ENCODE data around the gene COX19. TPM values are rescaled to one million over a fixed set of nuclear protein-coding genes. Genes with fewer than 3 reads are reported as not detected.

COX19 gene
- total and polyA plus RNA-seq, 2 of the 13 experiments (the other 11 are each of a cell fraction or from before 2014, with no cell fraction given) = 11.5 to 21.7 TPM

DNA sequence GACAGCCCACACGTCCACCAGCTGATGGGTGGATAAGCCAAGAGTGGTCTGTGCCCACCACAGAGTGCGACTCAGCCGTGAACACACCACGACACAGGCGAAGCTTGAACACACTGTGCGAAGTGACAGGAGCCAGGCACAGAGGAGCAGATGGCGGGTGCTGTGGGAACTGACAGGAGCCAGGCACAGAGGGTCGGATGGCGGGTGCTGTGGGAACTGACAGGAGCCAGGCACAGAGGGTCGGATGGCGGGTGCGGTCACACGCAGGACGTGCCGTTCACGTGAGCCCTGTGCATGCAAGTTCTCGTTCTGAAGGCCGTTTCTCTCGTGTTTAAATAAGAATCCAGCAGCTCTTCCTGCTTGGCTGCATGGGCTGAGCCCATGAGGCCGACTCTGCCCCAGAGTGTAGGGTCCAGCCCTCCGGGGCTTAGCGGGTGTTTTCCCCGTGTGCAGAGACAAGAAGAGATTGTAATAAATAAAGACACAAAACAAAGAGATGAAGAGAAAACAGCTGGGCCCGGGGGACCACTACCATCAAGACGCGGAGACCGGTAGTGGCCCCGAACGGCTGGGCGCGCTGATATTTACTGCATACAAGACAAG is 15.0 kb downstream of the COX19 start (continued):
- TF ChIP-seq, protein P1, sequence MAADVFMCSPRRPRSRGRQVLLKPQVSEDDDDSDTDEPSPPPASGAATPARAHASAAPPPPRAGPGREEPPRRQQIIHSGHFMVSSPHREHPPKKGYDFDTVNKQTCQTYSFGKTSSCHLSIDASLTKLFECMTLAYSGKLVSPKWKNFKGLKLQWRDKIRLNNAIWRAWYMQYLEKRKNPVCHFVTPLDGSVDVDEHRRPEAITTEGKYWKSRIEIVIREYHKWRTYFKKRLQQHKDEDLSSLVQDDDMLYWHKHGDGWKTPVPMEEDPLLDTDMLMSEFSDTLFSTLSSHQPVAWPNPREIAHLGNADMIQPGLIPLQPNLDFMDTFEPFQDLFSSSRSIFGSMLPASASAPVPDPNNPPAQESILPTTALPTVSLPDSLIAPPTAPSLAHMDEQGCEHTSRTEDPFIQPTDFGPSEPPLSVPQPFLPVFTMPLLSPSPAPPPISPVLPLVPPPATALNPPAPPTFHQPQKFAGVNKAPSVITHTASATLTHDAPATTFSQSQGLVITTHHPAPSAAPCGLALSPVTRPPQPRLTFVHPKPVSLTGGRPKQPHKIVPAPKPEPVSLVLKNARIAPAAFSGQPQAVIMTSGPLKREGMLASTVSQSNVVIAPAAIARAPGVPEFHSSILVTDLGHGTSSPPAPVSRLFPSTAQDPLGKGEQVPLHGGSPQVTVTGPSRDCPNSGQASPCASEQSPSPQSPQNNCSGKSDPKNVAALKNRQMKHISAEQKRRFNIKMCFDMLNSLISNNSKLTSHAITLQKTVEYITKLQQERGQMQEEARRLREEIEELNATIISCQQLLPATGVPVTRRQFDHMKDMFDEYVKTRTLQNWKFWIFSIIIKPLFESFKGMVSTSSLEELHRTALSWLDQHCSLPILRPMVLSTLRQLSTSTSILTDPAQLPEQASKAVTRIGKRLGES (CRISPR knock-in tag; IDR thresholded peaks at IDR 0.05; ENCODE audit: borderline replicate concordance) = peak; percentile 15; the same call in 1 of the 2 replicates
- TF ChIP-seq, protein P2, sequence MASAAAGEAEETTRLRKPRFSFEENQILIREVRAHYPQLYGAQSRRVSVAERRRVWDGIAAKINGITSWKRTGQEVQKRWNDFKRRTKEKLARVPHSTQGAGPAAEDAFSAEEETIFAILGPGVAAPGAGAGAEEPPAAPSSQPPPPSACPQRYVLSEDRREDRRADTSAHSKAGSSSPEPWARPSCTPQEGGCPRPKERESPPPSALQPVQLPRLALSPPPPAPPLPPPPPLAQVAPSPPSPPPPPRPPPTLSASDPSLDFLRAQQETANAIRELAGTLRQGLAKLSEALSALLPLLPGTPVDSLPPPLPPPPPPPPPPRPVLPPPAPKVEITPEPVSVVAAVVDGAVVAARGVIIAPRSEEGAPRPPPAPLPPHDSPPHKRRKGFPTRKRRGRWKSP (CRISPR knock-in tag; IDR thresholded peaks at IDR 0.05) = no peak
- TF ChIP-seq ZNF605 (CRISPR knock-in tag; IDR thresholded peaks at IDR 0.05) (no peak), MLLT10 (CRISPR knock-in tag; IDR thresholded peaks at IDR 0.05) (no peak), KLF15 (CRISPR knock-in tag; IDR thresholded peaks at IDR 0.05; ENCODE audit: borderline replicate concordance) (no peak), HDAC1 (CRISPR knock-in tag; IDR thresholded peaks at IDR 0.05) (peak; percentile 81), ZNF253 (CRISPR knock-in tag; IDR thresholded peaks at IDR 0.05; ENCODE audit: borderline replicate concordance) (no peak), FOXK1 (CRISPR knock-in tag; IDR thresholded peaks at IDR 0.05; ENCODE audit: borderline replicate concordance, low read depth) (no peak), ZNF549 (CRISPR knock-in tag; IDR thresholded peaks at IDR 0.05) (no peak), TARDBP (CRISPR knock-in tag; IDR thresholded peaks at IDR 0.05) (no peak; the same call in 1 of the 2 replicates), NR3C1 (CRISPR knock-in tag; IDR thresholded peaks at IDR 0.05) (no peak), ARNT (IDR thresholded peaks at IDR 0.05) (no peak), ZNF431 (CRISPR knock-in tag; IDR thresholded peaks at IDR 0.05; ENCODE audit: borderline replicate concordance, low read depth) (peak; percentile 80; the same call in 1 of the 2 replicates), ELF4 (CRISPR knock-in tag; IDR thresholded peaks at IDR 0.05; ENCODE audit: borderline replicate concordance) (no peak), CCAR2 (optimal IDR thresholded peaks at IDR 0.05; ENCODE audit: low read depth, low read length) (no peak), MAFF (IDR thresholded peaks at IDR 0.05; ENCODE audit: low read depth, low read length) (no peak), ZNF121 (CRISPR knock-in tag; IDR thresholded peaks at IDR 0.05) (0 out of 2 replicates have a peak, but pooled peaks have one; percentile 18)
- TF ChIP-seq, protein P3, sequence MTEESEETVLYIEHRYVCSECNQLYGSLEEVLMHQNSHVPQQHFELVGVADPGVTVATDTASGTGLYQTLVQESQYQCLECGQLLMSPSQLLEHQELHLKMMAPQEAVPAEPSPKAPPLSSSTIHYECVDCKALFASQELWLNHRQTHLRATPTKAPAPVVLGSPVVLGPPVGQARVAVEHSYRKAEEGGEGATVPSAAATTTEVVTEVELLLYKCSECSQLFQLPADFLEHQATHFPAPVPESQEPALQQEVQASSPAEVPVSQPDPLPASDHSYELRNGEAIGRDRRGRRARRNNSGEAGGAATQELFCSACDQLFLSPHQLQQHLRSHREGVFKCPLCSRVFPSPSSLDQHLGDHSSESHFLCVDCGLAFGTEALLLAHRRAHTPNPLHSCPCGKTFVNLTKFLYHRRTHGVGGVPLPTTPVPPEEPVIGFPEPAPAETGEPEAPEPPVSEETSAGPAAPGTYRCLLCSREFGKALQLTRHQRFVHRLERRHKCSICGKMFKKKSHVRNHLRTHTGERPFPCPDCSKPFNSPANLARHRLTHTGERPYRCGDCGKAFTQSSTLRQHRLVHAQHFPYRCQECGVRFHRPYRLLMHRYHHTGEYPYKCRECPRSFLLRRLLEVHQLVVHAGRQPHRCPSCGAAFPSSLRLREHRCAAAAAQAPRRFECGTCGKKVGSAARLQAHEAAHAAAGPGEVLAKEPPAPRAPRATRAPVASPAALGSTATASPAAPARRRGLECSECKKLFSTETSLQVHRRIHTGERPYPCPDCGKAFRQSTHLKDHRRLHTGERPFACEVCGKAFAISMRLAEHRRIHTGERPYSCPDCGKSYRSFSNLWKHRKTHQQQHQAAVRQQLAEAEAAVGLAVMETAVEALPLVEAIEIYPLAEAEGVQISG (CRISPR knock-in tag; IDR thresholded peaks at IDR 0.05) = peak; percentile 56
- TF ChIP-seq, protein P4, sequence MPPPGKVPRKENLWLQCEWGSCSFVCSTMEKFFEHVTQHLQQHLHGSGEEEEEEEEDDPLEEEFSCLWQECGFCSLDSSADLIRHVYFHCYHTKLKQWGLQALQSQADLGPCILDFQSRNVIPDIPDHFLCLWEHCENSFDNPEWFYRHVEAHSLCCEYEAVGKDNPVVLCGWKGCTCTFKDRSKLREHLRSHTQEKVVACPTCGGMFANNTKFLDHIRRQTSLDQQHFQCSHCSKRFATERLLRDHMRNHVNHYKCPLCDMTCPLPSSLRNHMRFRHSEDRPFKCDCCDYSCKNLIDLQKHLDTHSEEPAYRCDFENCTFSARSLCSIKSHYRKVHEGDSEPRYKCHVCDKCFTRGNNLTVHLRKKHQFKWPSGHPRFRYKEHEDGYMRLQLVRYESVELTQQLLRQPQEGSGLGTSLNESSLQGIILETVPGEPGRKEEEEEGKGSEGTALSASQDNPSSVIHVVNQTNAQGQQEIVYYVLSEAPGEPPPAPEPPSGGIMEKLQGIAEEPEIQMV (CRISPR knock-in tag; IDR thresholded peaks at IDR 0.05; ENCODE audit: low read depth) = no peak; the same call in 1 of the 2 replicates
- TF ChIP-seq, protein P5, sequence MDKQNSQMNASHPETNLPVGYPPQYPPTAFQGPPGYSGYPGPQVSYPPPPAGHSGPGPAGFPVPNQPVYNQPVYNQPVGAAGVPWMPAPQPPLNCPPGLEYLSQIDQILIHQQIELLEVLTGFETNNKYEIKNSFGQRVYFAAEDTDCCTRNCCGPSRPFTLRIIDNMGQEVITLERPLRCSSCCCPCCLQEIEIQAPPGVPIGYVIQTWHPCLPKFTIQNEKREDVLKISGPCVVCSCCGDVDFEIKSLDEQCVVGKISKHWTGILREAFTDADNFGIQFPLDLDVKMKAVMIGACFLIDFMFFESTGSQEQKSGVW (CRISPR knock-in tag; IDR thresholded peaks at IDR 0.05; ENCODE audit: borderline replicate concordance) = no peak
